Lung (tissue), 12 donors: ENCODE results near the gene ADAMTS17. TPM values are rescaled to one million over a fixed set of nuclear protein-coding genes. Genes with fewer than 3 reads are reported as not detected.

ENCODE experiments used
- ATAC-seq: fragments of 200-7000 bp; cut with Tn5 transposase; one replicate; pipeline ENCODE4 v1.9.1; 2020; ENCODE audit warnings: moderate number of reproducible peaks; ENCODE audit not compliant: insufficient read depth, low FRiP score
- DNase-seq, 3 donors: peaks; one replicate each; pipeline ENCODE4 v3.0.0-alpha.2; 2013 to 2017
- H3K27ac ChIP-seq, 2 donors: one replicate each; pipeline ENCODE4 v1.5.1; 2013; ENCODE audit warnings: mild to moderate bottlenecking in 2 of 2, moderate library complexity in 2 of 2, control low read depth in 1 of 2, inconsistent platforms in 1 of 2, low read depth in 1 of 2, low read length in 1 of 2
- H3K27me3 ChIP-seq, 3 donors: one replicate each; pipeline ENCODE4 v1.5.1; 2013; ENCODE audit warnings: low read length in 2 of 3; ENCODE audit not compliant: control insufficient read depth in 3 of 3, insufficient read depth in 3 of 3
- H3K36me3 ChIP-seq, 4 donors: one replicate each; pipeline ENCODE4 v1.5.1; 2013; ENCODE audit warnings: low read length in 4 of 4, mild to moderate bottlenecking in 1 of 4, moderate library complexity in 1 of 4; ENCODE audit not compliant: control insufficient read depth in 4 of 4, insufficient read depth in 4 of 4
- H3K4me1 ChIP-seq, 5 donors: one replicate each; pipeline ENCODE4 v1.5.1; 2013; ENCODE audit warnings: low read length in 5 of 5, mild to moderate bottlenecking in 2 of 5, moderate library complexity in 1 of 5; ENCODE audit not compliant: control insufficient read depth in 5 of 5, insufficient read depth in 5 of 5
- H3K4me3 ChIP-seq: one replicate; pipeline ENCODE4 v1.5.1; 2013; ENCODE audit warnings: mild to moderate bottlenecking, control low read depth, moderate library complexity
- H3K9ac ChIP-seq, 2 donors: one replicate each; pipeline ENCODE4 v1.5.1; 2013; ENCODE audit warnings: low read length in 2 of 2, control low read depth in 1 of 2; ENCODE audit not compliant: insufficient read depth in 1 of 2
- H3K9me3 ChIP-seq, 4 donors: one replicate each; pipeline ENCODE4 v1.5.1; 2013; ENCODE audit warnings: low read length in 3 of 4, mild to moderate bottlenecking in 1 of 4, moderate library complexity in 1 of 4; ENCODE audit not compliant: control insufficient read depth in 4 of 4, insufficient read depth in 3 of 4
- CTCF ChIP-seq: IDR thresholded peaks from 2 replicates; pipeline ENCODE4 v1.5.1; 2012; ENCODE audit warnings: mild to moderate bottlenecking; ENCODE audit errors: control extremely low read depth, extremely low read depth
- whole genome bisulfite sequencing, 2 donors: extraction: QIAGEN DNeasy Blood & Tissue Kit; methylation state at CpG; one replicate each; pipeline ENCODE4 v1.1.7; 2013; 5-methylcytosine and 5-hydroxymethylcytosine counted together
- polyA plus RNA-seq, 2 donors: library from polyadenylated mRNA; stranded (reverse); fragments of 200-250 nt; gene quantifications; one replicate each; pipeline ENCODE4 v1.2.1, GENCODE V29; 2013
- total RNA-seq, 2 donors: library from RNA; depleted of rRNA in 1 of 2; stranded (reverse); fragments of >200 nt in 1 of 2; gene quantifications; one replicate each; pipeline ENCODE4 v1.2.1, GENCODE V29; 2014 to 2021
- donor health status: control.
- donor health status: control.
- donor health status: Bipolar disorder and iron deficiency.
- donor health status: healthy.
- donor health status: DM: yes; HTN: yes; CAD: no.

ADAMTS17 gene
- total and polyA plus RNA-seq, 4 donors, result 0.47 to 6.6 (median 2.2) TPM

GRCh38 chr15:100383302-100384107, 41.7 kb upstream of the ADAMTS17 start:
- no peaks in the 10 kb centered on the region for H3K36me3 ChIP-seq
- H3K27me3 ChIP-seq, result no peaks in the 10 kb centered on the region
- WGBS, 2 donors, result 28 to 41% methylated on average over 3 of the region's 3 CpGs
- no peak overlapping the region for H3K4me3 ChIP-seq
- H3K9me3 ChIP-seq, result peaks cover 0 to 28% (median 11%) of the 10 kb centered on the region in 4 donors
- TF ChIP-seq CTCF, result peak; percentile 10
- no peak overlapping the region for H3K27ac ChIP-seq
- no peak for ATAC-seq
- no peaks in the 10 kb centered on the region for H3K4me1 ChIP-seq
- H3K9ac ChIP-seq, result no peak overlapping the region
- DNase-seq, result peak in 2 of 3 donors; percentile 30 to 37

GRCh38 chr15:100373942-100374341, 32.2 kb upstream of the ADAMTS17 start:
- Histone ChIP-seq H3K27ac (no peak overlapping the region), H3K4me3 (no peak overlapping the region), H3K9me3 (peaks cover 0 to 4% (median 2%) of the 10 kb centered on the region in 4 donors), H3K36me3 (no peaks in the 10 kb centered on the region), H3K27me3 (peaks cover 7 to 31% (median 22%) of the 10 kb centered on the region in 3 donors), H3K4me1 (peaks cover 0 to 8% (median 0%) of the 10 kb centered on the region in 5 donors), H3K9ac (no peak overlapping the region)
- DNase-seq (peak in 1 of 3 donors; percentile 2), ATAC-seq (peak; percentile 11)
- TF ChIP-seq CTCF, result no peak
- WGBS, 2 donors, result 0 to 25% methylated on average over 4 to 7 of the region's 8 CpGs

- H3K36me3 ChIP-seq, result no peaks in the 10 kb centered on the region
- peaks cover 7 to 31% (median 22%) of the 10 kb centered on the region in 3 donors for H3K27me3 ChIP-seq
- peak; percentile 34 for ATAC-seq
- TF ChIP-seq CTCF, result no peak
- H3K9ac ChIP-seq, result no peak overlapping the region
- H3K9me3 ChIP-seq, result peaks cover 0 to 4% (median 2%) of the 10 kb centered on the region in 4 donors
- 2 to 3% methylated on average over 51 to 81 of the region's 82 CpGs for WGBS, 2 donors
- peak in 2 of 3 donors; percentile 14 to 24 for DNase-seq
- peaks cover 0 to 8% (median 0%) of the 10 kb centered on the region in 5 donors for H3K4me1 ChIP-seq
- H3K27ac ChIP-seq, result no peak overlapping the region
- peak overlapping the region; percentile 1 for H3K4me3 ChIP-seq
These were observed 31.5 kb upstream of the ADAMTS17 start for GRCh38 chr15:100373120-100373896.
